HG03159 (cell line): Measurements from ENCODE around the gene MAD2L2.
"Not testable (repeated sequence)": the region's sequence is repeated elsewhere in the genome, so short reads cannot be mapped to it uniquely, and the experiment has no call there.

ENCODE experiments used
- ATAC-seq: cut with Tn5 transposase; IDR thresholded peaks from one replicate; pipeline ENCODE4 v1.9.1; 2021; ENCODE audit warnings: mild to moderate bottlenecking, moderate library complexity; ENCODE audit not compliant: unreplicated experiment

MAD2L2 gene

GRCh38 chr1:11654137-11654938, 26.6 kb downstream of the MAD2L2 start, which contains the start of the genes FBXO2 and FBXO44:
Gene FBXO2, minus strand, starts transcription at chr1:11654429. Its CDS starts 89 bp downstream, at chr1:11654340.
Gene FBXO44, plus strand, starts transcription at chr1:11654877. Its CDS starts 959 bp downstream, at chr1:11655836.
- ATAC-seq: peak; percentile 75

- no peak for ATAC-seq
These were observed 27.1 kb downstream of the MAD2L2 start for GRCh38 chr1:11653861-11654136.

DNA sequence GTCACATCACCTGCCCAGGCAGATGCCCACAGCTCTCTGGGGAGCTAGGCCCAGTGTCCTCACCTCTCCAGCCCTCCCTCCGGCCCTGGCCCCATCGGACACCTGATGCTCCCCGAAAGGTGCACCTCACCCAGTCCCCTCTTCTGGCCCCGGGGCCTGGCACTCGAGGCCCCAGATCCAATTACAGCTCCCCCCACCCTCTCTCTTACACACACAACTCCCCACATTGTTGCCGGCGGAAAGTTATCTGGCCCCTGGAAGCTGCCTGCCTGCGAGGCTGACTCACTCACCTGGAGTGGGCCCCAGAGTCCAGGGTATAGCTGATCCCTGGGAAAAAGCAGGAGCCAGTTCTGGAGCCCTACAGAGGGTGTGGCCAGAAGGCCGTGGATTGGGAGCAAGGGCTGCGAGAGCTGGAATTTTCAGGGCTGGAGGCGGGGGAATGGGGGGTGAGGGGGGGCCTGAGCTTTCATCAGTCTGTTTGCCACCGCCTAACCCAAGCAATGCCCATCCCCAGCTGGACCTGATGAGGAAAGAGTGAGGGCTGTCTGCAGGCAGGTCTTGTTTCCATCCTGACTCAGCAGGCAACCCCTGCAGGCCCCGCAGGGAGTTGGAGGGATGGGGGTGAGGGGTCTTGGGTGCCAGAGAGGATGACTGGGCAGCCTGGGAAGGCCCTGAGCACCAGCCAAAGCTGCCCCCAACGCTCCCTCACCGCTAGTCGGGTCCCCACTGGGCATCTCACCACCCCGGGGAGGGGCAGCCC, 27.7 kb downstream of the MAD2L2 start:
- ATAC-seq: no peak

DNA sequence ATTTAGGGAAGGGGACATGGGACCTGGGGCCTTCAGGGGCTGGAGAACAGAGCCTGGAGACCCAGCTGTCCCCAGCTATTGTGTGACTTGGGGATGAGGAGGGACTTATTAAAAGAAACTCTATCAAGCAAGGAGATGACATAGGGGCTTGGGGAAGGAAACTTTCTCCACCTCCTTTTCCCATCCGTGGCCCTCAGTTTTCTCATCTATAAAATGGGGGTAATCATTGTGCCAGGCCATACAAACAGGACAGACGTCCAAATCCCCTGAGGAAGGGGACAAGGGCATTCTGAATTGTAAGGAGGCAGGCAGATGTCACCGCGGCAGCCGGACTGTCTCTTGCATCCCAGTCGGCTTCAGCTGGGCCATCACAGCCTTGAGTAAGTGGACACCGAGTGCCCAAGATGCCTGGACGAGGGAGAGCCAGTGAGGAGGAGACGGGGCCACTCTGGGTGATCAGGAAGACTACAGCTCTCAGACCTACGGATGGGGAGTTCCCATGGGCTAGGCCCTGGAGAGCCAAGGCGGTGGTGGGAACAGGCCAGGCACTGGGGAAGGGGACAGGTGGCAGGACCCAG, 28.7 kb downstream of the MAD2L2 start:
- ATAC-seq: no peak

GRCh38 chr1:11651017-11651416, 29.9 kb downstream of the MAD2L2 start:
- ATAC-seq: no peak

DNA sequence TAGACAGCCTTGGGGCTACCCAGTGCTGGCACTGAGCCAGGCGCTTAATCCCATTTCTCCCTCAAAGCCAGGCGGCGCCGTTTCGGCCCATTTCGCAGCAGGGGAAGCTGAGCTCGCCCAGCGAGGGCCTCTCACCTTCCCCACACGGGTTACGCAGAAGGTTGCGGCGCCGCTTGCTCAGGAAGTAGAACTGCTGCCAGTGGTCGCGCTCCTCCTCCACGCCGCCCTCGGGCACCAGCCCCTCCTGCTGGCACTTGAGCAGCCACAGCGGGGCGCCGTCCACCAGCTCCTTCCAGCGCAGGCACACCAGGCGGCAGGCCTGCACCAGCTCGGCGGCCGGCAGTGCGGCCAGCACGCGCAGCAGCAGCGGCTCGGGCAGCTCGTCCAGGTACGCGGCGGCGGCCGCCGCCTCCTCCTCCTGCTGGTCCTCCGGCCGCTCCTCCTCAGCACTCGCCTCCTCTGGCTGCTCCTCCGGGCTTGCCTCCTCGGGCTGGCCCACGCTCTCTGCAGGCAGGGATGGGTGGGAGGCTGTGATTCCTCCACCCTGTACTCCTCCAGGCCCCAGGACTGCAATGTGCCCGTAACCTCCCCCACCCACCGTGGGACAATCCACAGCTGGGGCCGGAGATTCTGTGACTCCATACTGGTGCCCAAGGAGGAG, 30.5 kb downstream of the MAD2L2 start:
- ATAC-seq: no peak

DNA sequence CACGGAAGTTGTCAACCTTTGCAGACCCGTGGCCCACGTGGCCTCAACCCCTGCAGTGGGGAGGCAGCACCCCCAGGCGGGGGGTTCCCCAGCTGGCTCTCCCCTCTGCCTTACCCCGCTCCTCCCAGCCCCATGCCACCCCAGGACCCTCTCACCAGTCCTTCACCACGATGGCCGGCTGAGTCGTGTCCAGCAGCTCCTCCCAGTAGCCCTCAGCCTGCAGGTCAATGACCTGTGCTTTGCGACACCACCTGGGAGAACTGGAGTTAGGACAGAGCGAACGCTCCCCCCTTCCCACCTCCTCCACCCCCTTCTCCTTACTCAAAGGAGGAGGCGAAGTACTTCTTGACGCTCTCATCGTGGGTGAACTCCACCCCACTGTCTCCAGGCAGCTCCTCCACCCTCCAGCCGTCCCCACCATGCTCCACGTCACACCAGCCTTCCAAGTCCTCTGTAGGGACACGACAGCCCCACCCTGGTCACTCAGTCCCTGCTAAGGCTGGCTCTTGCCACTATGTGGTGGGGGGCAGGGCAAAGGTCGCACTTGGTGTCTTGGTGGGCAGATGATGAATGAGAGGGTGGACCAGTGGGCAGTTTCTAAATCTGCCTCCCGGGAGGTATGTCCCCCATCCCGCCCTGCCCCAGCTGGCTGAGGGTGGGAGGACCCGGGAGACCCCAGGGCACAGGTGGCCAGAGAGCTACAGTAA, 31.2 kb downstream of the MAD2L2 start:
- no peak for ATAC-seq

DNA sequence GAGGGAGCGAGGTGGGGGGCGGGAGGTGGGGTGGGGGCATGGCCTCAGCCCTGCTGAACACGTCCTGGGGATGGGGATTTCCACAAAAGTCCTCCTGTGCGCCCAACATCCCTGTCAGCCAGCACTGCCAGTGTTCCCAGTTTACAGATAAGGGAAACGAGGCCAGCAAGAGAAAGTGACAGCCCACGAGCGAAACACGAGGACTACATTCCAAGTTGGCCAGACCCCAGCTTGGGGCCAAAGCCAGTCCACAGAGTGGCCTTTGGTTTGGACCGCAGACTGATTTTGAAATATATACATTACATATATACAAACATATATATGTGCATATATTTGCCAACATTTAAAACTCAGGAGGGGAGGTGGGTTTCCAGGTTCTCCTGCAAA, 31.7 kb downstream of the MAD2L2 start:
- no peak for ATAC-seq

- no peak for ATAC-seq
These were observed 32.2 kb downstream of the MAD2L2 start for GRCh38 chr1:11648732-11649158.

- no peak for ATAC-seq
These were observed 32.9 kb downstream of the MAD2L2 start for GRCh38 chr1:11648039-11648438.

DNA sequence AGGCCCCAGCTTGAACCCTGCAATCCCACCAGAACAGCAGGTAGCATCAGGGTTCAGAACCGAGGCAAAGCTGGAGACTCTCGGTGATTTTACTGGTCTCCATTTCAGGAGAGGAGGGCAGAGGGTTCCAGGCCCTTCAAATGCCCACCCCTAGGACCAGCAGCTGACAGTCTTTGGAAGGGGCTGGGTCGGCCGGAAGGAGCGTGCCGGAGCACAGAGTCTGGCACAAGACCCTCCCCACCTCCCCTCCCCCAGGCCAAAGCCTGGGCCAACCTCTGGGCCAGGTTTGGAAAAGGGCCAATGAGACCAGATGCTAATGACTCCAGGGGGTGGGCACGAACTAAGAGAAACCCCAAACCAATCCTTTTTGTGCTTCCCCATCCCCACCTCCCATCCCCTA, 33.6 kb downstream of the MAD2L2 start:
- no peak for ATAC-seq

DNA sequence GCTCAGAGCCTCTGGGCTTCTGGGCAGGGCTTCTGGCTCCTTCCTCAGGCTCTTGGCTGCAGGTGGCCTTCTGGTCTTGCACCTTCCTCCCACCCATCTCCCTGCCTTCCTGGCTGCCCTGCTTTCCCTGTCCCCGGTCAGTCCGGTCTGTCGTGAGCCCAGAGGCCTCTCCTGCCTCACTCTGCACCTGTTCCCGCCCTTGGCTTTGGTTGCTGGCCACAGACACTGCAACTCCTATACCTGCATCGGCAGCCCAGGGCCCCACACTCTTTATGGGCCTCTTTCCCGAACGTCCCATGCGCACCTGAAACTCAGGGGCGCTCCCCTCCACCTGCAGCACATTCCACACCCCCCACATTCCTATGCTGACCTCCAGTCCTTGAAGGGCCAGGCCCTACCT, 34.6 kb downstream of the MAD2L2 start:
- no peak for ATAC-seq

DNA sequence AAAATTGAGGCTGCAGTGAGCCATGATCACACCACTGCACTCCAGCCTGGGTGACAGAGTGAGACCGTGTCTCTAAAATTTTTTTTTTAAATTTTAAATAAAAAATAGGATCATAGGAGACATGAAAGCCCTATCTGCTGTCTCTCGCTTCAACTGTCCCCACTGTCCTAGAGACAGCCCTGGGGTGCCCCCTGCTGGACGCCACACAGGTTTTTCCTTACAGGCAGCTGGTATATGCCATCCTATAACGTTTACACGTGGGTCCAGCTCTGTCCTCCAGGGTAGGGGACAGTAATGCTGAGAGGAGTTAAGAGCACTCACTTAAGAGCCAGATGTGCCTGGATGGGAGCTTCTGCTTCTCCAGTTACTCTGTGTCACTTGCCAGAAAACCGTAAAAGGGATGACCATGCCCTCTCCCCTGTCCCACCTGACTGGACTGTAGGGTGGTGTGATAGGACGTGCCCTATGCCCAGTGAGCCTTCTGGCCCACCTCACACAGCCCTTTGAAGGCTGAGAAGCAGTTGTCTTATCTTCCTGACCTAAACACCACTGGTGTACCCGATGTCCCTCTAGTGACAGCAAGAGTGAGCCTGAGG, 35.2 kb downstream of the MAD2L2 start:
- ATAC-seq: no peak

DNA sequence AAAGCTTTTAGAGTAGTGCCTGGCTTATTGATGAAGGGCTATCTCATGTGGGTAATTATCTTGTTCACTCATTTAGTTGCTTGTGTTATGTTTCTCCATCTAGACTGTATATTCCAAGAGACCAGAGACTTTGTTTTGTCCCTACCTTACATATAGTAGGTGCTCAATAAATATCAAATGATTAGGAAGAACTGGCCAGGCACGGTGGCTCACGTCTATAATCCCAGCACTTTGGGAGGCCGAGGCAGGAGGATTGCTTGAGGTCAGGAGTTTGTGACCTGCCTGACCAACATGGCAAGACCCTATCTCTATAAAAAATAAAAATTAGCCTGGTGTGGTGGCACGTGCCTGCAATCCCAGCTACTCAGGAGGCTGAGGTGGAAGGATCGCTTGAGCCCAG, 35.7 kb downstream of the MAD2L2 start:
- no peak for ATAC-seq

DNA sequence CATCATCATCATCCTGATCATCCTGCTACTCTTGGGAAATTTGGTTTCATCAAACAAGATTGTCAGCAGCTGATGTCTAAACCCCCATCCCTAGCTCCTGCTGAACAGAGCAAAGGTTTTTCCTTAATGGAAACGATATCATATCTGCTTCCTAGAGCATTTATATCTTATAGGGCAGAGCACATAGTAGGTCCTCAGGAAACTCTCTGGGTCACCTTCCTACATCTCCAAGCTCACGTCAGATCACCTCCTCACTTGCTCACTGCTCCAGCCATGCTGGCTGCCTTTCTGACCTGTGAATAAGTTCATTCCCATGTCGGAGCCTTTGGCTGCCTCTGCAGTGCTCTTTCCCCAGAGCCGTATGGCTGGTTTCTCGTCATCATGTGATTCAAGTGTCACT, 37.2 kb downstream of the MAD2L2 start:
- ATAC-seq: no peak

GRCh38 chr1:11642418-11643017, 38.4 kb downstream of the MAD2L2 start:
- ATAC-seq: not testable (repeated sequence)

DNA sequence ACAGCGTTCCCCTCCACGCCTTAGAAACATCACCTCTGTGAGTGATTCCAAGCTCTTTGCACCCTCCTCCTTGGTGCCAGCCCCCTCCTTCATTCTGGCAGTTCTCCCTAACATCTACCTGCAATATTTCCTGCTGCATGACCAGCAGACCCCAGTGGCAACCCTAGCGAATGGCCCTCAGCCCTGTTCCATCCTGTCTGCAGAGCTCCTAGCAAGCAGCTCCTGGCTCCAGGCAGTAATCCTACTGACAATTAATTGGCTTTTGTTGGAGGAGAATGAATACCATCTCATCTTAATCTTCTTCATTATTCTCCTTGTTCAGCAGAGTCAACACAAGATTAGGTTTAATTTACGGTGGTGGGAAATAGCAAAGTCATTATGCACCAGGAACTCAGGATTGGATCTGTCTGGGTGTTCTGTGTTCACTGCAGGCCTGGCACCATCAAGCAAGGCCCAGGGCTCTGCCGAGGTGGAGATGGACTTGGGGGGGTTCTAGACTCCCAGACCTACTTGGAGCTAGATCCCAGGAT, 39.1 kb downstream of the MAD2L2 start:
- no peak for ATAC-seq

GRCh38 chr1:11640944-11641343, 40.0 kb downstream of the MAD2L2 start:
- ATAC-seq: no peak

GRCh38 chr1:11640101-11640500, 40.8 kb downstream of the MAD2L2 start:
- ATAC-seq: no peak

- no peak for ATAC-seq
These were observed 41.6 kb downstream of the MAD2L2 start for GRCh38 chr1:11639372-11639771.
